Gastrocnemius medialis (tissue), 4 donors: ENCODE data around the gene SLCO3A1. TPM values are rescaled to one million over a fixed set of nuclear protein-coding genes. Genes with fewer than 3 reads are reported as not detected.

Experiments
- ATAC-seq, 2 donors: fragments of 150-250 bp; one replicate each; pipeline ENCODE4 v1.9.1; 2016
- DNase-seq, 2 donors: peaks; one replicate each; pipeline ENCODE4 v3.0.0-alpha.2; 2019
- H3K27ac ChIP-seq, 4 donors: fragments of 200-600 bp; sonication (generic); 1 replicate in 1 of 4; 2 replicates in 3 of 4; pipeline ENCODE4 v1.5.1; 2016 to 2018; ENCODE audit warnings: mild to moderate bottlenecking in 2 of 4, moderate library complexity in 1 of 4
- H3K27me3 ChIP-seq, 3 donors: fragments of 200-600 bp; sonication (generic) in 2 of 3; 1 replicate in 1 of 3; 2 replicates in 2 of 3; pipeline versions ENCODE4 v1.5.1 to v1.6.0; 2016 to 2019; ENCODE audit warnings: mild to moderate bottlenecking in 1 of 3, moderate library complexity in 1 of 3
- H3K36me3 ChIP-seq, 2 donors: fragments of 200-600 bp; sonication (generic) in 1 of 2; one replicate each; pipeline ENCODE4 v1.5.1; 2017 to 2018
- H3K4me1 ChIP-seq, 2 donors: fragments of 200-600 bp; sonication (generic) in 1 of 2; one replicate each; pipeline ENCODE4 v1.5.1; 2016 to 2017; ENCODE audit warnings: mild to moderate bottlenecking in 2 of 2
- H3K4me3 ChIP-seq, 4 donors: fragments of 200-600 bp; sonication (generic) in 3 of 4; 1 replicate in 1 of 4; 2 replicates in 3 of 4; pipeline ENCODE4 v1.5.1; 2016 to 2019; ENCODE audit warnings: mild to moderate bottlenecking in 2 of 4
- H3K9me3 ChIP-seq, 3 donors: fragments of 200-600 bp; sonication (generic) in 2 of 3; 1 replicate in 1 of 3; 2 replicates in 2 of 3; pipeline ENCODE4 v1.5.1; 2016 to 2019
- POLR2A ChIP-seq, 2 donors: fragments of 450-650 bp; IDR thresholded peaks; one replicate each; pipeline ENCODE4 v1.6.1; 2017; ENCODE audit warnings: antibody characterized with exemption in 2 of 2, mild to moderate bottlenecking in 2 of 2, moderate library complexity in 2 of 2
- in situ Hi-C, 4 donors: fragments of 200-750 bp; cut with MboI; loops; one replicate each; pipeline versions ENCODE4 v1.15.0 to v1.8.0; 2017; ENCODE audit warnings: low sequenced_read_pairs in 4 of 4
- intact Hi-C: fragments of 100-400 bp; cut with DNase I; formaldehyde crosslinking; loops from one replicate; pipeline ENCODE4 v1.15.1; 2023; ENCODE audit warnings: low total_unique reads
- total RNA-seq, 4 donors: library from RNA; depleted of rRNA; stranded (reverse); fragments of >200 nt; gene quantifications; one replicate each; pipeline versions ENCODE4 v1.1.0 to v1.2.3, GENCODE V29; 2016
- TF ChIP-seq, protein P1 (sequence below), 5 experiments: fragments of 450-650 bp in 3 of 5; fragments of 200-600 bp in 2 of 5; sonication (generic) in 2 of 5; IDR thresholded peaks in 4 of 5; conservative IDR thresholded peaks in 1 of 5; 1 replicate in 4 of 5; 2 replicates in 1 of 5; pipeline ENCODE4 v1.5.1; 2016 to 2019; ENCODE audit warnings: antibody characterized with exemption in 5 of 5, mild to moderate bottlenecking in 3 of 5, moderate library complexity in 3 of 5

SLCO3A1 gene
- total RNA-seq, 4 donors from 2014 or later, result 1.3 to 3.6 (median 3.0) TPM

DNA sequence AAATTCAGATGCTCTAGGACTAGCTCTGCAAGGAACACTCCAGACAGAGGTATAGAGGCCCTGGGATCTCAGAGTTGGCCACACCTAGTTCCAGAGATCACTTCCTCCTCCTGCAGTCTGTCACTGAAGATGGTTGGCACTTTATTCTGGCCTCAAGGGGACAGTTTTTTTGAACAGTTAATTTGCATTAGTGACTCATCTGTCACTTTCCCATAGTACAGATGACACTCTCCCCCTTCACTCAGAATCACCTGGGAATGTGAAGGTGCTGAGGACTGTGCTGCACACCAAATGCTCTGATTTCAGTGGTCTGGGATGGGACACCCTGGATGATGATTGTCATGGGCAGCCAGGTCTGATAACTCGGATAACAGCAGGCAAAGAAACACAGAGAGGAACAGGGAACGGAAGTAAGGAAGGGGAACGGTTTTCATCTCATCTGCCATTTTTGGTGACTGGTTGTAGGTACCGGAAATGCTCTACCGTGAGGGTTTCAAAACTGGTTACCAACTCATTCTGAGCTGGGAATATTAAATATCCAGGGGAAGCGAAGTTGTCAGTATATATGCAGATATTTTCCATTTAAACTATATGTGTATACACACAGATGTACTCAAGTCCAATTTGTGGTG, 307.6 kb downstream of the SLCO3A1 start:
- no peak for TF ChIP-seq POLR2A (IDR thresholded peaks at IDR 0.05)
- TF ChIP-seq, protein P1, sequence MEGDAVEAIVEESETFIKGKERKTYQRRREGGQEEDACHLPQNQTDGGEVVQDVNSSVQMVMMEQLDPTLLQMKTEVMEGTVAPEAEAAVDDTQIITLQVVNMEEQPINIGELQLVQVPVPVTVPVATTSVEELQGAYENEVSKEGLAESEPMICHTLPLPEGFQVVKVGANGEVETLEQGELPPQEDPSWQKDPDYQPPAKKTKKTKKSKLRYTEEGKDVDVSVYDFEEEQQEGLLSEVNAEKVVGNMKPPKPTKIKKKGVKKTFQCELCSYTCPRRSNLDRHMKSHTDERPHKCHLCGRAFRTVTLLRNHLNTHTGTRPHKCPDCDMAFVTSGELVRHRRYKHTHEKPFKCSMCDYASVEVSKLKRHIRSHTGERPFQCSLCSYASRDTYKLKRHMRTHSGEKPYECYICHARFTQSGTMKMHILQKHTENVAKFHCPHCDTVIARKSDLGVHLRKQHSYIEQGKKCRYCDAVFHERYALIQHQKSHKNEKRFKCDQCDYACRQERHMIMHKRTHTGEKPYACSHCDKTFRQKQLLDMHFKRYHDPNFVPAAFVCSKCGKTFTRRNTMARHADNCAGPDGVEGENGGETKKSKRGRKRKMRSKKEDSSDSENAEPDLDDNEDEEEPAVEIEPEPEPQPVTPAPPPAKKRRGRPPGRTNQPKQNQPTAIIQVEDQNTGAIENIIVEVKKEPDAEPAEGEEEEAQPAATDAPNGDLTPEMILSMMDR (IDR thresholded peaks at IDR 0.05 in 4 of 5, conservative IDR thresholded peaks at IDR 0.05 in 1 of 5), result no peak
- Histone ChIP-seq H3K27me3 (no peaks in the 10 kb centered on the region), H3K27ac (no peak overlapping the region), H3K4me3 (no peak overlapping the region), H3K36me3 (no peaks in the 10 kb centered on the region), H3K4me1 (no peaks in the 10 kb centered on the region), H3K9me3 (no peaks in the 10 kb centered on the region)
- intact Hi-C loops, result no loop called here
- ATAC-seq (no peak), DNase-seq (no peak)
- in situ Hi-C loops, result loop anchor here in 1 of 4 donors (25.0 kb wide), 1 partner anchor 101 kb away; no protein-coding TSS in a partner anchor

- Histone ChIP-seq H3K4me3 (no peak overlapping the region), H3K9me3 (no peaks in the 10 kb centered on the region), H3K36me3 (no peaks in the 10 kb centered on the region), H3K4me1 (no peaks in the 10 kb centered on the region), H3K27me3 (no peaks in the 10 kb centered on the region), H3K27ac (no peak overlapping the region)
- intact Hi-C loops, result no loop called here
- ATAC-seq (no peak), DNase-seq (no peak)
- in situ Hi-C loops, result loop anchor here in 1 of 4 donors (25.0 kb wide), 1 partner anchor 100 kb away; no protein-coding TSS in a partner anchor
- TF ChIP-seq POLR2A (IDR thresholded peaks at IDR 0.05), result no peak
- TF ChIP-seq, protein P1 (IDR thresholded peaks at IDR 0.05 in 4 of 5, conservative IDR thresholded peaks at IDR 0.05 in 1 of 5), result no peak
Observed at GRCh38 chr15:92162657-92163056, 309.1 kb downstream of the SLCO3A1 start.

DNA sequence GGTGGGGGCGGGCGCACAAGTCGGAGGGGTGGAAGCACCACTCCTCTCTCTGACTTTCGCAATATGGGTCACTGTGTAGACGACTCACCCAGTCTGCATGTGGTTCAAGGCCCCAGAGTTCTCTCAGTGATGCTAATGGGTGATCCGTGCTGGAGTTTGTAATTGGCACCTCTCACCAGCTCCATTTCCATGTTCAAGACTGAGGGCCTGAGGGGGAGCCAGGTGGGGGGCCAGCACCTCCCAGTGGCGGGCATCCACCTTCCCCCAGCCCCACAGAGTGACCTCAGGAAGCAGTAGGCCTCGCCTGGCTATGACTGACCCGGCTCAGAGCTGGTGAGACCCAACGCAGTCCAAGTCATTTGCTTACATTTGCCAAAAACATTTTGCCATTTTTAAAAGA, 310.1 kb downstream of the SLCO3A1 start:
- H3K4me1 ChIP-seq, result no peaks in the 10 kb centered on the region
- no peaks in the 10 kb centered on the region for H3K9me3 ChIP-seq
- TF ChIP-seq, protein P1 (IDR thresholded peaks at IDR 0.05 in 4 of 5, conservative IDR thresholded peaks at IDR 0.05 in 1 of 5), result no peak
- TF ChIP-seq POLR2A (IDR thresholded peaks at IDR 0.05), result no peak
- no peak for DNase-seq
- no peaks in the 10 kb centered on the region for H3K27me3 ChIP-seq
- H3K27ac ChIP-seq, result no peak overlapping the region
- H3K36me3 ChIP-seq, result no peaks in the 10 kb centered on the region
- intact Hi-C loops, result no loop called here
- no peak overlapping the region for H3K4me3 ChIP-seq
- no peak for ATAC-seq
- in situ Hi-C loops, result loop anchor here in 1 of 4 donors (25.0 kb wide), 1 partner anchor 99 kb away; no protein-coding TSS in a partner anchor

GRCh38 chr15:92164327-92165000, 311.0 kb downstream of the SLCO3A1 start:
- H3K4me3 ChIP-seq, result no peak overlapping the region
- intact Hi-C loops (no loop called here), in situ Hi-C loops (loop anchor here in 1 of 4 donors (25.0 kb wide), 1 partner anchor 98 kb away; no protein-coding TSS in a partner anchor)
- DNase-seq (no peak), ATAC-seq (no peak)
- TF ChIP-seq, protein P1 (IDR thresholded peaks at IDR 0.05 in 4 of 5, conservative IDR thresholded peaks at IDR 0.05 in 1 of 5), result no peak
- TF ChIP-seq POLR2A (IDR thresholded peaks at IDR 0.05), result no peak
- H3K4me1 ChIP-seq, result no peaks in the 10 kb centered on the region
- no peak overlapping the region for H3K27ac ChIP-seq
- no peaks in the 10 kb centered on the region for H3K36me3 ChIP-seq
- H3K27me3 ChIP-seq, result no peaks in the 10 kb centered on the region
- H3K9me3 ChIP-seq, result no peaks in the 10 kb centered on the region
